GM06990 (cell line): ENCODE results near the gene HOXD9.

Experiments used
- DNase-seq: peaks from one replicate; pipeline ENCODE4 v3.0.0-alpha.2; 2011; ENCODE audit not compliant: insufficient read length; ENCODE audit errors: extremely low read depth
- H3K27me3 ChIP-seq: replicated peaks from 2 replicates; pipeline ENCODE4 v1.6.0; 2011; ENCODE audit warnings: low read length; ENCODE audit not compliant: control insufficient read depth, insufficient read depth
- H3K36me3 ChIP-seq: 2 replicates; pipeline ENCODE4 v1.5.1; 2011; ENCODE audit warnings: low read length; ENCODE audit not compliant: control insufficient read depth, insufficient read depth
- H3K4me3 ChIP-seq: replicated peaks from 2 replicates; pipeline ENCODE4 v1.5.1; 2011; ENCODE audit warnings: low read depth, mild to moderate bottlenecking, control low read depth, low read length
- CTCF ChIP-seq: IDR thresholded peaks from 2 replicates; pipeline ENCODE4 v1.5.1; 2011; ENCODE audit warnings: low read length, control low read depth, mild to moderate bottlenecking, inconsistent platforms; ENCODE audit not compliant: insufficient read depth, poor library complexity, severe bottlenecking

The HOXD9 gene

DNA sequence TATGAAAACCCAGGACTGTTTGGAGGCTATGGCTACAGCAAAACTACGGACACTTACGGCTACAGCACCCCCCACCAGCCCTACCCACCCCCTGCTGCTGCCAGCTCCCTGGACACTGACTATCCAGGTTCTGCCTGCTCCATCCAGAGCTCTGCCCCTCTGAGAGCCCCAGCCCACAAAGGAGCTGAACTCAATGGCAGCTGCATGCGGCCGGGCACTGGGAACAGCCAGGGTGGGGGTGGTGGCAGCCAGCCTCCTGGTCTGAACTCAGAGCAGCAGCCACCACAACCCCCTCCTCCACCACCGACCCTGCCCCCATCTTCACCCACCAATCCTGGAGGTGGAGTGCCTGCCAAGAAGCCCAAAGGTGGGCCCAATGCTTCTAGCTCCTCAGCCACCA lies 46.7 kb downstream of the HOXD9 start:
- no peak for TF ChIP-seq CTCF
- H3K36me3 ChIP-seq, result no peaks in the 10 kb centered on the region
- DNase-seq, result no peak
- H3K27me3 ChIP-seq, result no peaks in the 10 kb centered on the region
- H3K4me3 ChIP-seq, result no peak overlapping the region

DNA sequence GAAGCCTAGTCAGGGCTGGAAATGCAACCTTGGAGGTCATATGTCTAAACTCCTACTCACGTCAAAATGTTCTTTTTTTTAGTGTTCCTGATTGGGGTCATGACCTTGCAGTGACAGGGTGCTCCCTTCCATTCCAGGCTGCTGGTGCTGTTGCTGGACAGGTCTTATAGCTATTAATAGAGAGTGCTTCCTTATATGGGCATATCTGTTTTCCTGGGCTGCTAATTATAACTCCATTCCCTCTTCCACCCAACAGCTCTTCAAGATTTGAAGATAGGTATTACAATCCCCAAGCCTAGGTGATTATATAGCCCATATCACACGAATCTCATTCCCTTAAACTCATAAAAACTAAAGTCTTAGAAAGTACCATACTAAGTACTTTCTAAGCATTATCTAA lies 47.2 kb downstream of the HOXD9 start:
- no peak for DNase-seq
- no peaks in the 10 kb centered on the region for H3K36me3 ChIP-seq
- H3K27me3 ChIP-seq, result no peaks in the 10 kb centered on the region
- no peak for TF ChIP-seq CTCF
- H3K4me3 ChIP-seq, result no peak overlapping the region

- Histone ChIP-seq H3K4me3 (no peak overlapping the region), H3K27me3 (no peaks in the 10 kb centered on the region; the same call in none of the 2 replicates), H3K36me3 (no peaks in the 10 kb centered on the region)
- no peak for DNase-seq
- no peak for TF ChIP-seq CTCF
These were observed 48.2 kb downstream of the HOXD9 start for GRCh38 chr2:176170602-176171305.

DNA sequence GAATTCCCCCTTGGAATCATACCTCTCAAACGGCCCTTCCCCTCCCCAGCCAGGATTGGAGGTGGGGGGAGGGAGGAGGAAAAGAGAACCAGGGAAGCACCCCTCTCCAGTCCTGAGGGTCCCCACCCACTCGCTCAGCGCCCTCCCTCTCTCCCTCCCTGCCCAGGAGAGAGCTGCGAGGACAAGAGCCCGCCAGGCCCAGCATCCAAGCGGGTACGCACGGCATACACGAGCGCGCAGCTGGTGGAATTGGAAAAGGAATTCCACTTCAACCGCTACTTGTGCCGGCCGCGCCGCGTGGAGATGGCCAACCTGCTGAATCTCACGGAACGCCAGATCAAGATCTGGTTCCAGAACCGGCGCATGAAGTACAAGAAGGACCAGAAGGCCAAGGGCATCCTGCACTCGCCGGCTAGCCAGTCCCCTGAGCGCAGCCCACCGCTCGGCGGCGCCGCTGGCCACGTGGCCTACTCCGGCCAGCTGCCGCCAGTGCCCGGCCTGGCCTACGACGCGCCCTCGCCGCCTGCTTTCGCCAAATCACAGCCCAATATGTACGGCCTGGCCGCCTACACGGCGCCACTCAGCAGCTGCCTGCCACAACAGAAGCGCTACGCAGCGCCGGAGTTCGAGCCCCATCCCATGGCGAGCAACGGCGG lies 49.0 kb downstream of the HOXD9 start:
- Histone ChIP-seq H3K36me3 (no peaks in the 10 kb centered on the region), H3K27me3 (no peaks in the 10 kb centered on the region; the same call in none of the 2 replicates), H3K4me3 (no peak overlapping the region)
- DNase-seq, result no peak
- TF ChIP-seq CTCF, result no peak

- Histone ChIP-seq H3K27me3 (no peaks in the 10 kb centered on the region; the same call in none of the 2 replicates), H3K36me3 (no peaks in the 10 kb centered on the region), H3K4me3 (no peak overlapping the region)
- TF ChIP-seq CTCF, result no peak
- DNase-seq, result no peak
These were observed 49.7 kb downstream of the HOXD9 start for GRCh38 chr2:176172007-176172894.
